Activated CD4-positive, alpha-beta memory T cell treated with anti-CD3 and anti-CD28 coated beads, Interleukin-2, amount 10 ng/mL, durations not matched to agents 7 days and 5 days (primary cell): Measurements from ENCODE around the gene OSBPL2. TPM values are rescaled to one million over a fixed set of nuclear protein-coding genes. Genes with fewer than 3 reads are reported as not detected.

Experiments
- CTCF ChIA-PET: fragments of 350-600 bp; sonication (Branson Sonifier 250); formaldehyde crosslinking; loops from one replicate; lab custom pipeline; 2021; ENCODE audit warnings: antibody characterized with exemption, inconsistent platforms; lab: Charles Lee
- POLR2A ChIA-PET: fragments of 350-600 bp; sonication (Branson Sonifier 250); formaldehyde crosslinking; loops from one replicate; lab custom pipeline; 2021; ENCODE audit warnings: antibody characterized with exemption; lab: Charles Lee
- DNase-seq: peaks from one replicate; pipeline ENCODE4 v3.0.0-alpha.2; 2020
- H3K27ac Mint-ChIP-seq: one replicate; pipeline ENCODE4 v1.8.0; 2021; ENCODE audit warnings: mild to moderate bottlenecking, mixed read lengths
- H3K27me3 Mint-ChIP-seq: one replicate; pipeline ENCODE4 v1.8.0; 2021; ENCODE audit warnings: mixed read lengths
- H3K36me3 Mint-ChIP-seq: one replicate; pipeline ENCODE4 v1.8.0; 2021; ENCODE audit warnings: low read depth, mixed read lengths
- H3K4me1 Mint-ChIP-seq: one replicate; pipeline ENCODE4 v1.8.0; 2021; ENCODE audit warnings: mixed read lengths
- H3K4me3 Mint-ChIP-seq: one replicate; pipeline ENCODE4 v1.8.0; 2021; ENCODE audit warnings: mild to moderate bottlenecking, mixed read lengths
- H3K9me3 Mint-ChIP-seq: one replicate; pipeline ENCODE4 v1.8.0; 2021; ENCODE audit warnings: mixed read lengths
- total RNA-seq, 2 experiments: library from RNA; stranded (reverse); gene quantifications; one replicate each; pipeline ENCODE4 v1.2.3, GENCODE V29; 2021

OSBPL2 gene
- total RNA-seq, 2 experiments from 2014 or later, result 40.3 to 40.6 TPM

DNA sequence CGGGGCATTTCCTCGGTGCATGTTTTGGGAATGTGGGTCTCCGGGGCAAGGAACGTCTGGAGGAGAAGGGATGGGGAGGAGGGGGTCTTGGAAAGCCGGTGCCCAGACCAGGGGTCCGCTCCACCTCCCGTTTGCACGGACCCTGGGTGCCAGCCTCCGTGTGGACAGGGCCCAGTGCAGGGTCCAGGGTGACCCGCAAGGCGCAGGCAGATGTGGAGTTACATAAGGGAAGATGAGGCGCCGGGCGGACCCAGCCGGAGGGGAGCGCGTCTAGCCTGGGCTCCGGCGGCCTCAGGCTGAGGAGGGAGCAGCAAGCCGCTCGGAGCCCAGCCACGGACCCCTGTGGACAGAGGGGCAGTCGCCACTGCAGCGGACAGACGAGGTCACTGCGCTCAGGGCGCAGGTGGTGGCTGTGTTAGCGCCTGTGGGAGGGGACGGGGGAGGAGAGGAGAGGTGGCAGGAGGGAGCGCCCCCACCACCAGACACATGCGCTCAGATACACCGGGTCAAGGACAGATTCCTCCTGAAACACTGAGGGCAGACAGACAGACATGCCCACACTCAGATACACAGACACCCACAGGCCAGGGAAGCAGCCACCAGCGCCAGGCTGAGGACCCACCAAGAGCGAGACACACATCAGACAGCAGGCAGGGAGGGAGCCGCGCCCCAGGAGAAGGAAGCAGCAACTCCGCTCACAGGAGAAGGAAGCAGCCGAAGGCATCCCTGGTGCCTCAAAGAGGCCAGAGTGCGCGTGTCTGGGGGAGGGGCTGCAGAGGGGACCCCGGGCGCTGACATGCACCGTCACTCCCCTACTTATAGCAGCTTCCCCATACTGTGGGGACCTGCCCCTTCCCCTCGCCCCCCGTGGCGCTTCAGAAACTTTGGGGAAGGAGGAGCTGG, 17.4 kb upstream of the OSBPL2 start:
- no peak overlapping the region for H3K27ac Mint-ChIP-seq
- no peaks in the 10 kb centered on the region for H3K9me3 Mint-ChIP-seq
- H3K4me1 Mint-ChIP-seq, result peaks cover 1% of the 10 kb centered on the region
- DNase-seq, result no peak
- no peaks in the 10 kb centered on the region for H3K36me3 Mint-ChIP-seq
- H3K27me3 Mint-ChIP-seq, result peaks cover 27% of the 10 kb centered on the region
- POLR2A ChIA-PET, result no interaction called here
- H3K4me3 Mint-ChIP-seq, result no peak overlapping the region
- CTCF ChIA-PET, result no interaction called here

- CTCF ChIA-PET, result no interaction called here
- no peak overlapping the region for H3K27ac Mint-ChIP-seq
These were observed 16.0 kb upstream of the OSBPL2 start for GRCh38 chr20:62222266-62222850.

DNA sequence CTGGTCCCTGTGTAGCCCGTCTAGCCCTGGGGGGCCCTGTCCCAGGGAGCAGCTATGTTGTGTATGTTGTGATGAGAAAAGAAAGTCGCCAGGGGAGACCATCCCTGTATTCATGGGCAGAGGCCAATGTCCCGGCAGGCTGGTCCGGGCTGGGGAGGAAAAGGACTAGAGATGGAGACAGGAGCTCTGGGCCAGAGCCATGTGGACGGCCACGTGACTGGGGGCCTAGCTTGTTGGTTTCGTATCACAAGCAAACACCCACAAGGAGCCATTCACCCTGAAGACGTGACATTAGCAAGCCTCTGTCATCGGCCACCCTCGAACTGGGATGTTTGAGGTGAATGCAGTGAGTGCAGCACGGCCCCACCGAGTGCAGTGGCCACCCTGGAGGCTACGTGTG, 15.3 kb upstream of the OSBPL2 start:
- no peaks in the 10 kb centered on the region for H3K36me3 Mint-ChIP-seq
- H3K4me3 Mint-ChIP-seq, result no peak overlapping the region
- H3K27me3 Mint-ChIP-seq, result peaks cover 26% of the 10 kb centered on the region
- H3K27ac Mint-ChIP-seq, result no peak overlapping the region
- DNase-seq, result no peak
- POLR2A ChIA-PET, result no interaction called here
- CTCF ChIA-PET, result no interaction called here
- no peaks in the 10 kb centered on the region for H3K9me3 Mint-ChIP-seq
- H3K4me1 Mint-ChIP-seq, result peaks cover 1% of the 10 kb centered on the region

More at GRCh38 chr20:62222266-62222850, 16.0 kb upstream of the OSBPL2 start:
- H3K9me3 Mint-ChIP-seq, result no peaks in the 10 kb centered on the region
- POLR2A ChIA-PET, result no interaction called here
- no peak for DNase-seq
- no peak overlapping the region for H3K4me3 Mint-ChIP-seq
- H3K27me3 Mint-ChIP-seq, result peaks cover 26% of the 10 kb centered on the region
- peaks cover 1% of the 10 kb centered on the region for H3K4me1 Mint-ChIP-seq
- no peaks in the 10 kb centered on the region for H3K36me3 Mint-ChIP-seq

DNA sequence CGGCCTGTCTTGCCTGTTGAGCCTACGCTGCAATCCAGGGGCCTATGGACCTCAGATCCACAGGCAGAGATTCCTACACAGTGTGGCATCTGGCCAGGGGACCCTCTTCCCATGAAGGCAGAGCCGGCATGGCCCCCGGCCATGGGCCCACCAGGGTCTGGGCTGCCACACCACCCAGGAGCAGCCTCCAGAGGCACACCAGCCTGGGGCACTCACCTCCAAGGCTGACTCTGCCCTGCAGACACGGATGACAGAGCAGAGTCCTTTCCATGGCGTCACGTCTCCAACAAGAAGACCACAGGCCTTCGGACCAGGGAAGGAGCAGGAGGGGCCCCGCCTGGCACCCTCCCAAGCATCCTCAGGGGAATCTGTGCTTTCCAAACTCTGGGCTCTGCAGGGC, 14.8 kb upstream of the OSBPL2 start:
- Mint-ChIP-seq H3K4me3 (no peak overlapping the region), H3K36me3 (no peaks in the 10 kb centered on the region), H3K9me3 (no peaks in the 10 kb centered on the region), H3K27ac (no peak overlapping the region), H3K4me1 (peaks cover 1% of the 10 kb centered on the region), H3K27me3 (peaks cover 22% of the 10 kb centered on the region)
- ChIA-PET CTCF (no interaction called here), POLR2A (no interaction called here)
- no peak for DNase-seq

- ChIA-PET POLR2A (no interaction called here), CTCF (no interaction called here)
- peaks cover 1% of the 10 kb centered on the region for H3K4me1 Mint-ChIP-seq
- H3K4me3 Mint-ChIP-seq, result no peak overlapping the region
- H3K36me3 Mint-ChIP-seq, result no peaks in the 10 kb centered on the region
- no peaks in the 10 kb centered on the region for H3K9me3 Mint-ChIP-seq
- peaks cover 15% of the 10 kb centered on the region for H3K27me3 Mint-ChIP-seq
- DNase-seq, result no peak
- H3K27ac Mint-ChIP-seq, result no peak overlapping the region
These were observed 14.0 kb upstream of the OSBPL2 start for GRCh38 chr20:62224113-62224855.

DNA sequence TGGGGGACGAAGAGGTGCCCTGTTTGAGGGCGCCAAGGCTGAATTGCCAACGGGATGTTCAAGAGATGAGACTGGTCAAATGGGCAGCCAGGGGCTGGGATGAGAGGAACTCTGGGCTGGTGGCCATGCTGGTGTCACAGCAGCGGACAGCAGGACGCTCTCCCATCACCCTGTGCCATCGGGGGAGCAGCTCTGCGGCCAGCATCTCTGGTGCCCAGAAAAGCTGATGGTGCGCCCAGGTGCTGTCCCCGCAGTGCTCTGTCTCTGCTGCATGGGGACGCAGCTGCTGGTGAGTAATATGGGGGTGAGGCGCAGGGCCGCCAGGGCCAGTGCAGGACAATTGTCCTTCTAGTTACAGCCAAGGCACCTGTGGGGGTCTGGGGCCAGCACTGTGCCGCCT, 13.3 kb upstream of the OSBPL2 start:
- CTCF ChIA-PET, result no interaction called here
- no peak for DNase-seq
- POLR2A ChIA-PET, result no interaction called here
- no peak overlapping the region for H3K27ac Mint-ChIP-seq
- H3K27me3 Mint-ChIP-seq, result peaks cover 14% of the 10 kb centered on the region
- no peaks in the 10 kb centered on the region for H3K9me3 Mint-ChIP-seq
- peaks cover 1% of the 10 kb centered on the region for H3K4me1 Mint-ChIP-seq
- H3K36me3 Mint-ChIP-seq, result no peaks in the 10 kb centered on the region
- H3K4me3 Mint-ChIP-seq, result no peak overlapping the region

- H3K27me3 Mint-ChIP-seq, result peaks cover 9% of the 10 kb centered on the region
- H3K4me1 Mint-ChIP-seq, result peaks cover under 1% of the 10 kb centered on the region
- H3K36me3 Mint-ChIP-seq, result no peaks in the 10 kb centered on the region
- ChIA-PET CTCF (no interaction called here), POLR2A (no interaction called here)
- H3K4me3 Mint-ChIP-seq, result no peak overlapping the region
- no peak overlapping the region for H3K27ac Mint-ChIP-seq
- DNase-seq, result no peak
- H3K9me3 Mint-ChIP-seq, result no peaks in the 10 kb centered on the region
These were observed 12.3 kb upstream of the OSBPL2 start for GRCh38 chr20:62225820-62226635.

DNA sequence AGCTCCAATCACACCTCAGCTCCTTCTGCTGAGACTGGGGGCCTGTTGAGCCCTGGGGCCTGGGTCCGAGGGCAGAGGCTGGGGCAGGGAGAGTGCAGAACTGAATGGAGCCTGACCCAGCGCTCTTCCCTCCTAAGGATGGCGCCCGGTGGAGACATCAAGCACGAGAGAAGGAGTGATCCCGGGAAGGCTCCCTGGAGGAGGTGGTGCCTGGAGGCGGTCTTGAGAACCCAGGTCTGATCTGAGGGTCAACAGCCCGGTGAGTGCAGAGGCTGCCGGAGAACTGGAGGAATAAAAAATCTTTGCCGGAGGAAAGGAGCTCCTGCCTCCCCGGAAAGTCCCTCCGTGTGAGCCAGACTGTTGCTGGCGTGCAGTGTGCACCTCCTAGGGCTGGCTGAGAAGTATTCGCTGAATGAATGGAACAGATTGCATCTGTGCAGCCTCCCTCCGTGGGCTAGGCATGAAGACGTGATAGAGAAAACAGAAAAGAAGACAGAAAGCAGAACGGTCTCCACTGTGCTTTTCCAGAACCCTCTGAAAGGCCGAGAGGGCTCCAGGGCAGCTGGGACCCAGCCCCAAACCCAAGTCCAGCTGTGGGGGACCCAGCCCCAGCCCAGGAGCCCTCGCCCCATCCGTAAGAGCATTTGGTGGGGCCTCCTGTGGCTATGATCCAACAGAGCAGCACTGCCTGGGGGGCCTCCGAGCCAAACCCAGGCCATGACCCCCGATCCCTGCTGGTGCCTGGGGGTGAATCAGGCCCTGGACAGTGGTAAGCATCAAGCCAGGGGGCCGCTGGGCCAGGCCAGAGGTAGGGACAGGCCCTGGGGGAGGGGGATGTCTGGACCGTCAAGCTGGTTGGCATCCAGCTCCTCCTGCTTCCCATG, 11.4 kb upstream of the OSBPL2 start:
- Mint-ChIP-seq H3K36me3 (no peaks in the 10 kb centered on the region), H3K27me3 (peaks cover 3% of the 10 kb centered on the region), H3K27ac (no peak overlapping the region), H3K4me3 (no peak overlapping the region), H3K4me1 (no peaks in the 10 kb centered on the region), H3K9me3 (no peaks in the 10 kb centered on the region)
- CTCF ChIA-PET, result no interaction called here
- POLR2A ChIA-PET, result no interaction called here
- no peak for DNase-seq

DNA sequence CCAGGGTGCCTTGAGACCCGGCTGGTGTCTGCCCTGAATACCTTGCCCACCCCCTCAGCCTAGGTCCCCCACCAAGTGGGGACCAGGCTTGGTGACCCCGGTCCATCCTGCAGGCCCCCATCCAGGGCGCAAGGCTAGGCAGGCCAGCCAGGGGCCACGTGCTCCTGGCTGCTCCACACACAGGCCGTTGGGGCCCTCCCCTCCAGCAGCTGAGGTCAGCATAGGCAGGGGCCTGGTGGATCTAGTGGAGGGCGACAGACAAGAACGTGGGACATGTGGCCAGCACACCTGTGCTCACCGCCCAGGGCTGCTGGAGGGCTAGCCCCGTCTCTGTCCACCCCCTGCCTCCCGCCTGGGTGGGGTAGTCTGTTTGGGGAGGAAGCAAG, 10.7 kb upstream of the OSBPL2 start:
- DNase-seq, result no peak
- ChIA-PET POLR2A (no interaction called here), CTCF (no interaction called here)
- H3K27ac Mint-ChIP-seq, result no peak overlapping the region
- no peaks in the 10 kb centered on the region for H3K36me3 Mint-ChIP-seq
- no peaks in the 10 kb centered on the region for H3K9me3 Mint-ChIP-seq
- no peaks in the 10 kb centered on the region for H3K4me1 Mint-ChIP-seq
- peaks cover 3% of the 10 kb centered on the region for H3K27me3 Mint-ChIP-seq
- H3K4me3 Mint-ChIP-seq, result no peak overlapping the region

DNA sequence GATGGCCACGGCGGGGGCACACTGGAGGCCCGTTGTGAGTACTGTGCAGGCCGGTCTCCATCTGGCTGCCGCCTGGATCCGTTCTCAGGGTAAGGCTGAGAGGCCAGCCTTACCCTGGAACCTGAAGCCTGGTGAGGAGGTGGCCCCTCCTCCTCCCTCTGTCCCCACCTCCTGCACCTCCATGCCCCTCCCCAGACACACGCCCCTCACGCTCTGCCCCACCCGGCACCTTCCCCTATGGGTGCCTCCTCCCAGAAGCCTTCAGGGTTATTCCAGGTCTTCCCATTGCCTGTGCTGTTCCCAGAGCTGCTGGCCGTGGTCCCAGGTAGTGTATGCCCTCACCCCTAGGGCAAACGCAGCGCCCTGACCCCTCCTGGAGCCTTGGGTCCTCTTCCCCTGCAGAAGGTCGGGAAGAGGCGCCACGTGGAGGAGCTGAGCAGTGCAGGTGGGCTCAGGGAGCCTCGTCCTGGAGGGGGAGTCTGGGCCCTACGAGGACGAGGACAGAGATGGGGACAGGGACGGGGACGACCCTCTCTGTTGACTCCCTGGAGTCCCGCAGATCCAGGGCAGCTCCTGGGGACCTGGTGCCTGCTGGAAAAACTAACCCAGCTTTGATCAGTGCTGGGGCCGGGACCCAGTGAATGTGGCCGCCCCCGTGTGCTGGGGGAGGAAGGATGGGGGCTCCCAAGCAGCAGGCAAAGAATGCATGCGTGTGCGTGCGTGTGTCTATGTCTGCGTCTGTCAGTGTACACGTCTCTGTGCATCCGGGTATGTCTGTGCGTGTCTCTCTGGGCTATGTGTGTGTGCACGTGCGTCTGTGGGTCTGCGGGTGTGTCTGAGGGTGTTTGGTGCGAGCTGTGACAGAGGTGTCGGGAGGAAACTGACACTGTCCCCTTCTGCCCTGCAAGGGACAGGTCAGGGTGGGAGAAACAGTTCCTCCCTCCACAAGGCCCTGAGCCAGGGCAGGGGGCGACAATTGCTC, 10.1 kb upstream of the OSBPL2 start:
- Mint-ChIP-seq H3K9me3 (no peaks in the 10 kb centered on the region), H3K36me3 (no peaks in the 10 kb centered on the region), H3K4me1 (no peaks in the 10 kb centered on the region), H3K4me3 (no peak overlapping the region), H3K27me3 (peaks cover 1% of the 10 kb centered on the region), H3K27ac (no peak overlapping the region)
- DNase-seq, result no peak
- ChIA-PET CTCF (no interaction called here), POLR2A (no interaction called here)

DNA sequence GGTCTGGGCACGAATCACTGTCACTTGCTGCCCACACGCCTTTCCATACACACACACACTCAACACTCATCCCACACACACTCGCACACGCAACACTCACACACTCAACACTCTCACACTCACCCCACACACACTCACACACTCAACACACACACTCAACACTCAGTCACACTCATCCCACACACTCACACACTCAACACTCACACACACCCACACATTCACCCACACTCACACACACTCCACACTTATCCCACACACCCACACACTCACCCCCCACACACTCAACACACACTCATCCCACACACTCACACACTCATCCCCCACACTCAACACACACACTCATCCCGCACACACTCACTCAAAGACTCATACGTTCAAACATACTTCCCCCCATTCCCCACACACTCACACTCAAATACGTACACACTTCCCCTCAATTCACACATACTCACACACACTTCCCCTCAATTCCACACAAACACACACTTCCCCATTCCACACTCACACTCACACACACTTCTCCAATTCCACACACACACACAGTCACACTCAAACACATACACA, 9.3 kb upstream of the OSBPL2 start:
- no peak overlapping the region for H3K4me3 Mint-ChIP-seq
- peaks cover 1% of the 10 kb centered on the region for H3K27me3 Mint-ChIP-seq
- H3K4me1 Mint-ChIP-seq, result no peaks in the 10 kb centered on the region
- POLR2A ChIA-PET, result no interaction called here
- H3K9me3 Mint-ChIP-seq, result no peaks in the 10 kb centered on the region
- DNase-seq, result no peak
- H3K36me3 Mint-ChIP-seq, result no peaks in the 10 kb centered on the region
- no peak overlapping the region for H3K27ac Mint-ChIP-seq
- CTCF ChIA-PET, result no interaction called here
